ENCODE measurements around the gene INO80B.

Gene INO80B

DNA sequence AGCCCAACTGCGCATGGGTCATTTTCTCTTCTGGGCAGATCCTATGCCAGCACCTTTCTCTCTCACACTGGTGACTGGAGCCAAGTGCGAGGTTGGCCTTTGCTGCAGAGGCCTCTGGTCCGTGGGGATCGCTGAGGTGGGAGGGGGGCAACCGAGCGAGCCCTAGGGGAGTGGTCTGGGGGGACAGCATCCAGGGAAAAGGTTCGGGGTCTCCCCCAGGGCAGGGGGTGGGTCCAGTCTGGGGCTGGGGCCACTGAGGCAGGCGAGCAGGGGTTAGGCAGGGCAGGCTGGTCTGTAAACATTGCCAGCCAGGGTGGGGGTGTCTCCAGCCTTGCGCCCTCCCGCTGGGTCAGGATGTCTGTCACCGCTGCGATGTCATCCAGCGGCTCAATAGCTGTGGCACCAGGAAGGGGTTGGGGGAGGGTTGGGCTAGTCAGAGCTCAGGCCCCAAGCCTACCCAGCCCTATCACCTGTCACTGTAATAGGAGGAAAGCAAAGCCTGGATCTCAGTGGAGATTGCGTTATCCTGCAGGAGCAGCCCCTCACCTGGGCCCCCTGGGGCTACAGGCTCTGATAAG lies 28.6 kb upstream of the INO80B start:
- no peak for DNase-seq

DNA sequence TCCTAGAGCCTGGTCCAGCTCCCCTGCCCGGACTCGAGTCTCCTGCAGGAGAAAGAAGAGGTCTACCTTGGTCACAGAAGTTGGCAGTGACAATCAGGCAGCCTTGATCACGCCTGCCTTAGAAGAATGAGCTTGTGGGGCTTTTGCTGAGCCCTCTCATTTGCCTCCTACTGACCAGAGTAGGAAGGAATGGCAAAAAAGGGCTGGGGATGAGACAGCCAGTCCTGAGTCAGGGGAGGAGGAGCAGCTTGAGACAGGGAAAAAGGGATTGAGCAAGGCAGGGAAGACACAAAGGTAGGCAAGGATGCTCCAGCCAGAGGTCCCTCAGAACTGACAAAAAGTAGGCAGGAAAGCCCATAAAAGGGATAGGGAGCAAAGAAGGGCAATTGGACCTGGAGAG lies 27.3 kb upstream of the INO80B start:
- no peak for DNase-seq

DNA sequence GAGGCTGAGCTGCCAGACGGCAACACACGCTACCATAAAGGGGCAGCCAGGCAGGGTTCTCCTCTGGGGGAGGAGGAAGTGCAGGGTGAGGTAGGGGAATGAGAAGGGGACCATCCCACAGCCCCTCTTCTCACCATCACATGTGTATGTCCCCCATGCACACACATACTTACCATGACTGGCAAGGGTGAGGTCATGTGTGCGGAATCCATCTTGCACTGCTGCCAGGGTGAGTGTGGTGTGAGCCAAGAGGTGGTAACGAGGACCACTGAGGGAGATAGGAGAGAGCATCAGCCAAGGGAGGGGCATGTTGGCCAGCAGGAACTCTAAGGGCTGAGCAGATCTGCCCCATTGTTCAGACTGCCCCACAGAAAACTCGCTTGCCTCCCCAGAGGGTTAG lies 26.2 kb upstream of the INO80B start:
- DNase-seq, result no peak

DNA sequence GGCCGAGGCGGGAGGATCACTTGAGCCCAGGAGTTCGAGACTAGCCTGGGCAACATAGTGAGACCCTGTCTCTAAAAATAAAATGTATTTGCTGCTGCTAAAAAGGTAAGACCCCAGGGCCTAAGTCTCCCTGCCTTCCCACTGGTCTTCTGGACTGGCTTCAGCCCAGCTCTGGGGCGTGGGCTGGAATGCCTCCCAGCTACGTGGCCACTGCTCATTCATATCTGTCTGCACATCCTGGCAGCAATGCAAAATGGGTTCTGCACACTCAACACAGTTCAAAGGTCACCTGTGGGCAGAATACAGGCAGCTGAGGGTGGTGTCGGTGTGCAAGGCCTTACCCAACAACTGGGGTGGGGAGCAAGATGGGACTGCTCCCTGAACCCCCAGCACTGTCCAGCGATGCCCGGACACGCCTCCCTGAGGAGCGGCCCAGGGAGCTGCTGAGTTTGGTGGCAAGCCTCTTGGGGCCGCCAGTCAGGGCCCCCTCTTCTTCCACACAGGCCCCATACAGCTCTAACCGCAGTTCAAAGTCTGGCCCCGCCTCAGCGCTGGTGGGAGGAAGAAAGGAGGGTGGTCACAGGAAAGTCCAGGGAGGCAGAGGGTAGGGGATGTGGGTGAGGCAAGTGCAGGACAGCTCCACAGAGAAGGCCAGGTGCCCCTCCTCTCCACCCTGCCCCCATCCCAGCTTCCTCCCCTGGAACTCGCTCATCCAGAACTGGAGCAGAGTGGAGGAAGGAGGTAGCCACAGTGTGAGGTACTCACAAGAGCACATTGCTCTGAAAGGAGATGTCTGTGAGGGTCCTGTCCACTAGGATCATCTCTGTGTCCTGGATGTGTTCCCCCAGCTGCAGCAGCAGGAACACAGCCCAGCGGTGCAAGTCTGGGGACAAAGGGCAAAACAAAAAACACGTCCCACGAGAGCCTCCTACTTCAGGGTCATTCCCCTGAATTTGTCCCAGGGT lies 25.1 kb upstream of the INO80B start:
- no peak for DNase-seq

DNA sequence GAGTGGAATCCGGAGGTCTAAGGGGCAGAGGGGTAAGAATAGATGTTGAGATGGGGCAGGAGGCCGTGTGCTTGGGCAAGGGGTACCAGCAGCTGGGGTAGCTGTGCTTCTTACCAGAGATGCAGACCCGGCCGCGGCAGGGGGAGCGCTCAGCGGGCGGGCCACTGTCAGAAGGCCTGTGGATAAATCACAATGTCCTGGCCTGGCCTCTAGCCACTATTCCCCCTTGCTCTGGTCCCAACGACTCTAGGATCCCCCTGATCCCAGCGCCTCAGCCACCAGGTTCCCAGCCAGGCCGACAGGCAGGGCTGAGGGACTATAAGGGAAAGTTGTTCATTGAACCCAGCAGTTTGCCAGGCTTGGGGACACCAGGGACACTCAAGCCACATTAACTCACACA lies 24.4 kb upstream of the INO80B start:
- no peak for DNase-seq

DNA sequence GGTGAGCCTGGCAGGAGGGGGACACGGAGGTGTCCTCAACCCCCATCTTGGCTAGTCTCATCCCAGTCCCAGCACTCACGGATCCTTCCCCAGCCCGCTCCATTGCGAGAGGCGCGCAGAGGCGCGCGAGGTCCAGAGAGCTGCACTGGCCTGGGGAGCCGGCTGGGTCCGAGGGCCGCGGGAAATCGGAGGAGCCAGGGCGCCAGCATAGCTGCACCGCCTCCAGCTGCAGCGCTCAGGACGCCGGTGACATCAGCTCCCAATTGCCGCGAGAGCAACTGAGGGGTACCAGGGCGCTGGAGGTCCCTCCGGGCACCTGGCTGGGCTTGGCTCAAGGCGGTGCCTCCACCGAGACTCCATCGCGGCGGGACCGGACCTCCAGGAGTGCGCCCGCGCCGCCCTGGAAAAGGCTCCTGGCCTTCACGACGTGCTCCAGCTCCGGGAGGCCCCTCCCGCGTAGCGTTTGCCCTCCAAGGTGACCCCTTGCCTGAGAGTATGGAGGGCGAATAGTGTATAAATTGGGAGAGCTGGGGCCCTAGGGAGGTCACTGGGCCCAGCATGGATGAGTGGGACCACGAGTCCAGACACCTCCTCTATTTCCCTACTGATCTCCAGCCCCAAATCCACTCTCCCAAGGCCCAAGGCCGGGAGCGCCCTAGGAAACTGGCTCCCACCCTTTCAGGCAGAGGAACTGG lies 18.6 kb upstream of the INO80B start:
- DNase-seq, result no peak

DNA sequence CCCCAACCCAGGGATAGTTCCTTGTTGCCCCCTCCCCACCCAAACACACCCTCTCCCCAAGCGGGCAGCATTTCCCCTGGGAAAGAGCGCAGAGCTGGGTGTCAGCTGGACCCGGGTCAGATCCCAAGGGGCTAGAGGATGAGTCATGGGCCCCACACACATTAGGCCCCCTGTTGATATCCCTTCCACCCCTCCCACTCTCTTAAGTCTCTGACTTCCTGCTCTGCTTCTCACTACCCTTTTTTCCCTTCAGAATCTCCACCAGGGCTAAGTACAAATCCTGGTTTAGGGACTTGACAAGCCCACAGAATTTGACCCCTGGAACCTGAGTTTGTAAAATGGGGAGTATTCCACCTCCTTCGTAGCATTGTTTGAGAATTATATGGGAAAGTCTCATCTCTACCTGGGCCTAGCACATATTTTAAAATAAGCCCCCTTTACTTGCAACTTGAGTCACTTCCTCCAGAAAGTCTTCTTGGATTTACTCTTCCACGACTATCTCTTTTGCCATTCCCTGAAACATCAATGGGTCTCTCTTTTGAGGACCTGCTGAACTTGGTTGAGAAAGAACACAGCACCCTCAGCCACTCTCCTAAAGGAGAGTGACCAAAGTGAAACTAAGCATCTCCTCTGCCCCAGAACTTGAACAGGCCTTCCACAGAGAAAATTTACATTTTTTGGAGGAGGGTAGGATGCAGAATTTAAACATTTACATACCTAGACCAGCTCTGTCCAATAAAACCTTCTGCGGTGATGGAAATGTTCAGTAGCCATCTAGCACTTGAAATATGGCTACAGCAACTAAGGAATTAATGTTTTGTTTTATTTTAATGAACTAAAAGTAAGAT lies 17.8 kb upstream of the INO80B start:
- no peak for DNase-seq

DNA sequence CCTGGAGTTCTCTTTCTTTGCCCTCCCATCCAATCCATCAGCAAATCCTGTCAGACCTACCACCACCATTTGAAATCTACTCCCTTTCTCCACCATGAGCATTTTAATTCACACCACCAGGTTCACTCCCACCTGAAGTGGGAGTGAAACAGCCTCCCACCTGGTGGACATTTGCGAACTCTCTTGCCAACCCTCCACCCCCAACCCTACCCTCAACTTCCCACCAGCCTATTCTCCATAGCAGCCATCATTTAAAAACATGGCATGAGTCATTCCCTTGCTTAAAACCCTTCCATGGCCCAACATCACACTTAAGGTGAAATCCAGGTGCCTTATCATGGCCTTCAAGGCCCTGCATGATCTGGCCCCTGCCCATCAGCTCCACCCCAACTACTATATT lies 16.6 kb upstream of the INO80B start:
- DNase-seq, result no peak

DNA sequence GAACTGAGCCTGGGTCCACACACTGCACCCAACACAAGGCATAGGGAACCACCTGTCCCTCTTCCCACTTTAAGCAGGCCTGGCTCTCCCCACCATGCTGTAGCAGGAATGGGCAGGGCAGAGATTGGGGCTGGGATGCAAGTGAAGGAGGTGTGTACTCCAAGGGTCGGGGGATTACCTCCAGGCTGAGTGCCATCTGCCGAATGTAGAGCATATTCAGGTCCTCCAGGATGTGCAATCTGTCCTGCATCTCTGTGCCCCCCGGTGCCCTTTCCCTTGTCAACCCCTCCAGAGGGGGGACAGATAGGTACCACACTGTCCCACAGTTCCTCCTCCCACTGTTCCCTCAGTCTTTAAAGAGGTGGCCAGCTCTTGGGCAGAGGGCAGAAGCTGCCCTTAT lies 15.5 kb upstream of the INO80B start:
- no peak for DNase-seq

DNA sequence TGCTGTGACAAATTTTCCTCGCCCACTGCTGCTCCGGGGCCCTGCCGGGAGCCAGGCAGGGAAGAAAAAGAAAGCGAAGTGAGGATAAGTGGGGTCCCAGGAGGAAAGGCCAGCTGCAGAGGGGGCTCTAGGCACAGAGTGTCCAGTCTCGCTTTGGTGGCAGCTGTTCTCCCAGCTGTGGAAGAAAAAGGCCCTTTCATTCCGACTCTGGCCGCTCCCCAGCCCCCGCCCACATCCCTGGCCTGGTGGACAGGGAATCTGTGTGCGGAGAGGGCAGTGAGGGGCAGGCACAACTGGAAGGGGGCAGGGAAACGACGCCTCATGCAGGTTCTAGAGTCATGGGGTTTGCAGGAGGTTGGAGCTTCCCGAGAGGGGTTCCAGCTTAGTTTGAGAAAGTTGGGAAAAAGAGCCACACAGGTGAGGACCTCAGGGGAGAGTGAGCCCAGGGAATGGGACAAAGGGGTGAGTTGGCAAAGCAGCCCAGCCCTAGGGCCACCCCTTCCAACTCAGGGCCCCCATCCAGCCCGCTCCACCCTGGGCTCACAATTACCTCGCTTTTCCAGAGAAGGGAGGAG lies 15.0 kb upstream of the INO80B start:
- DNase-seq, result peak; percentile 80

DNA sequence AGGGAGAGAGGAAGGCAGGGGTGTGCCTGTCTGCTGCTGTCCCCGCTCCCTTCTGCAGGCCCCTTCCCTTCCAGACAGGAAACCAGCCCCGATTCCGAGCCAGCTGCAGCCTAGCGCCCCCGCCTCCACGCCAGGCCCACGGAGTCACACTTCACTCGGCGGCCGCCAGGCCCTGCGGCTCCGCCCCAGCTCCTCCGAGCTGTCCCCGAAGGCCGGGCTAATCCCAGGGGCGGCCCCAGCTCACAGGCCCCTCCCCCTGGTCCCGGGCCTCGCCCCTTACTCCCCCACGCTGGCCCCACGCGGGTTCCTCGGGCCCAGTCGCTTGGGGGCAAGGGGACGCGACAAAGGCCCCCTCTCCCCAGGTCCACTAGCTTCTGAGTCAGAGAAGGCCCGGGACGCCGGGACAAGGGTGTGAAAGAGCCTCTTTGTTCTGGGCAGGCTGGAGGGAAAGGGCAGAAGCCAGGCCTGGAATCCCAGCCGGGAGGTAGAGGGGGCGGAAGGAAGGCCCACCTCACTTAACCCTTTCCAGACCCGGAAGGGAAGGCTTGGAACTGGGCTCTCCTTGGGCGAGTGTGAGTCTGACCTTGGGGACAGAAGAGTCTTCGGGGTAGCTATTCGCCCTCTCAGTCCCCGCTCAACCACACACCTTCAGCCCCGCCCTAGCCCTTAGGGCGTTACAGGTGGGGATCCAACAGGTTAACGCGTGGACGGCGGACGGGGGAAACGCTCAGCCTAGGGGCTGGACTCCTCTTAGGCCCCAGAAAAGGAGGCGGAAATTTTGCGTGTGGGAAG lies 14.3 kb upstream of the INO80B start:
- DNase-seq, result peak; percentile 94

DNA sequence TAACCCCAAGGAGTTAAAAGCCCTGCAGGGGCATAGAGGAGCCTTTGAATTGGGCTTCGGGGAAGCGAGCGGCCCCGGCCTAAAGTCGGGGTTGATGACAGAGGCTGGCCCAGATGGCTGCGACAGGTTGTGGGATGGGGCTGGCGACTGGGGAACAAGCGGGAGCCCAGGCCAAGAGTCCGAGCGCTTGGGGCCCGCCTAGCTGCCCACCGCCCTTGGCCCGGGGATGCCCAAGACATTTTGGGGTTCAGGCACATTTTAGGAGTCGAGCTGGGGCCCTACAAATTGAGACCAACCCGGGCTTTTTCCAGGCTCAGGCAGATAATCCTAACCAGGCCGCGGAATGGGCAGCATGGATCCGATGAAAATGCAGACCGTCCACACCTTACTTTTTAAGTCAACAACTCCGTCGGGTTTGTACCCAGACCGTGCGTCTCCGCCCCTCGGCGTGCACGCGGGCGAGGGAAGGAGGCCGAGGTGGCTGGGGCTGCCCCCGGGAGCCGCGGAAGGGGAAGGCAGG lies 13.7 kb upstream of the INO80B start:
- DNase-seq, result peak; percentile 65

DNA sequence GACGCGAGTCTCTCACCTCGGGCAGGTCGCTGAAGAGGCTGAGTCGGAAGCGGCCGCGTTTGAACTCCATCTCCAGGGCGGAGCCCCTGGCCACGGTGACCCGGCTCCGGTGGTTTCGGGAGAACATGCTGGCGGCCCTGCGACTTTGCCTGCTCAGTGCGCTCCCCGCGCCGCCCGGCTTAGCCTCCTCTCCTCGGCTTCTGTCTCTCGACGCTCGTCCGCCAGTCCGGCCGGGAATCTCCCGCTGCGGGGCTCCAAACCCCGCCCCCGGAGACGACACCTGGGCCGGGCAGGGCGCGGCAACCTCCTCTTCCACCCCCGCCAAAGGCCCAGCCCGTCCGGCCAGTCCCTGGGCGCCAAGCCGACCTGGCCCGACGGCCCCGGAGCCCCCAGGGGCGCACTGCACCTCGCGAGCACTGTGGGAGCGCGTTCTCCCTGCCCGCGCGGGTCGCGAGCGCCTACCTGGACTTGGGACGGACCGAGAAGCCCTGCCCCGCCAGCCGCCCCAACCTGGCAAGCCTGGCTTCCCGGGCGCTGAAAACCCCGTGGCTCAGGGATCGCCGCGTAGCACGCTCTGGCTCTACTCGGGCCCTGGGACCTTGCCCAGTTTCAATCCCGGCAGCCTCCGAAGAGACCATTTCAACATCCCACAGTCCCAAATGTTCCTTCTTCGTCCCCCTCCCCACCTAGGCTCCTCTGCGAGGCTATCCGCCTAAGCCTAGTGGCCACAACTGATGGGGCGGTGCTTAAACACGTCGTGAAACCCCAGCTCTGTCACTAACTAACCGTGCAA lies 13.0 kb upstream of the INO80B start, which contains the start of gene RTKN:
Gene RTKN (minus strand): TSS at position 248 of the 793 bp plus-strand sequence. CDS start 121 bp downstream, at position 127.
- peak; percentile 51 for DNase-seq

DNA sequence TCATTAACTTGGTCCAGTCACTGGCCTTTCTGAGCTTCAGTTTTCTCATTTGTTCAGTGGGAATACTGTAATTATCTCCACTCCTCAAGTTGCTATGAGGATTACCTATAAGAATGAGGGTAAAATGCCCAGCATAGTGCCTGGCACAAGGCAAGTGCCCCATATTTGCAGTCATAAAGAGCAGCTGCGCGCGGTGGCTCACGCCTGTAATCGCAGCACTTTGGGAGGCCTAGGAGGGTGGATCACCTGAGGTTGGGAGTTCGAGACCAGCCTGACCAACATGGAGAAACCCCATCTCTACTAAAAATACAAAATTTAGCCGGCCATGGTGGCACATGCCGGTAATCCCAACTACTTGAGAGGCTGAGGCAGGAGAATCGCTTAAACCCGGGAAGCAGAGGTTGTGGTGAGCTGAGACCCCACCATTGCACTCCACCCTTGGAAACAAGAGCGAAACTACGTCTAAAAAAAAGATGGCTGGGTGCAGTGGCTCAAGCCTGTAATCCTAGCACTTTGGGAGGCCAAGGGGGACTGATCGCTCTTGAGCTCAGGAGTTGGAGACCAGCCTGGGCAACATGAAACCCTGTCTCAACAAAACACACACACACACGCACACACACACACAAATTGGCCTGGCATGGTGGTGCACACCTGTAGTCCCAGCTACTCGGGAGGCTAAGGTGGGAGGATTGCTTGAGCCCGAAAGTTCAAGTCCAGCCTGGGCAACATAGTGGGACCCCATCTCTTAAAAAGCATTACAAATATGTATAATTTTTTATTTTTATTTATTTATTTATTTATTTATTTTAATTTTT lies 12.2 kb upstream of the INO80B start:
- peak; percentile 8 for DNase-seq

DNA sequence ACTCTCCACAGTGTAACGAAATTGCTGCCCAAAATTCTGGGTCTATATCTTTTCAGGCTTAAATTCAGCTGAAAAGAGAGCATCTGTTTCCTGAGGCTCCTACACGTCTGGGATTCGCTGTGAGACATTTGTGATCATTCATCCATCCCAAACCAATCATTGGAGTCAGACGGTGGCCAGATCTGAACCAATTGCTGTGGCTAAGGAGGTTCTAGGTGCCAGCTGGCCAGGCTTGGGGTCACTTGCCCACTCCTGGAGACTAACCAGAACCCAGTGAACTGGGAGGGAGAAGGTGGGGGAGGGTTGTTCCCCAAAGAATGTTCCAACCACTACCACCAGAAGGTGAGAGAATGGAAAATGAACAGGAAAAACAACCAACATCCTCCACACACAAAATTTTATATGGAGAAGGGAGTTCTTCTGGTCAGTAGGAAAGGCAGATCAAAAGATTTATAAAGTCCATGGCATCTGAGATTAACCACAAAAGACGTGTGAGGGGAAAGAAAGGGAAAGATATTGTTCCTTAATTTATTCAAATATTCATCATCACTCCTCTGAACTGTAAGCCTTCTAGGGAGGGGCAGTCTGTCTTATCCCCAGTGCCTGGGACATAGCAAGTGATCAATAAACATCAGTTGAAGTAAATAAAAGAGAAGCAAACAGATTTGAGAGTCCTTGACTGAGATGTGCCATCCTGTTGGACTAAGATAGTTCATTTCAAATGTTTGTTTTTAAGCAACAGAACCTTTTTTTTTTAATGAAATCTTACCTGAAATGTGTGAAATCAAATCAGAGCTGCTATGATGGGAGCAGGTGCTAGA lies 10.2 kb upstream of the INO80B start:
- no peak for DNase-seq

DNA sequence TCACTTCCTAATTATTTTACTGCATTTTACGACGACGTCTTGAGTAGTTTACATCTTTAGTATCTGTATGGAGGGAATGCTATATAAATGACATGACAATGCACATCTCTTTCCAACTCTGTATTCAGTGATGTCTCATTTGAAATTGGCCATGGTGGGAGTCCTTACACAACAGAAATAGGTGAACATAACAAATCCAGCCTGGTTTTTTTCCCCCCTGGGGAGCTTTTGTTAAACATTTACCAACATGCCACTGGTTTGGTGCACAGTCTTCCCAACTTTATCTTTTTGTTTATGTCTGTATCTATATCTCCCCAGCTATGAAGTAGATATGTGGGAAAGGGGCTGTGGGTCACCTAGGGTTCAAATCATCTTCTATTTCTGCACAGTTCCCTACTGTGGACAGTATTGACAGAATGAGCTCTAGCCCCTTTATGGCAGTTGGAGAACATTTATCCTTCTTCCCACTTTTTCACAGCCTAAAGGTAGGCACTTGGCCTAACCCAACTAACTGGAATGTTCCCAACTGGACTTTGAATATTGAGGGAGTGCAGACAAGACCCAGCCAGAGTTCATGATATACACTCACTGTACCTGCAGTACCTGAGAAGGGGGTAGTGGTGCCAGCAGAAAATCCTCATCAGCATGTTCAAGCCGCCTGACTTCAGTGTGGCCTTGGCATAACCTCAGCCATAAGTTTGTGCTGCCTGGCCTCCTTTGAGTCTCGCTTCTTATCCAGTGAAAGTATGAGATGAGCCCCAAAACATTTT lies 7.5 kb upstream of the INO80B start:
- DNase-seq, result no peak

DNA sequence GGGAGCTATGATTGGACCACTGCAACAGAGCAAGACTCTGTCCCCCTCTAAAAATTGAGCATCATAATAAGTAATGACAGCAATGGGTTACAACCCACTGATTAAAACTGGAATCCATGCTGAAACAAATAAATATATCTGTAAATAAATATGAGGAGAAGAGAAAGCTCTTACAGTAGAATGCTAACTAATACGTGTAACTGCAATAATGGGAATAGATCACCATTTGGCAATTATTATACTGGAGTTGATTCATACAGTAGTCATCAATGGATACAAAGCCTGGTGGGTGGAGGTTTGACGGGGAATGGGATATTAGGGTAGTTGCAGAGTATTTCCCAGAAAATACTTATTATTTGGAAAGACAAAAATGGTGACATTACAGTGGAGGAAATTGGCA lies 6.1 kb upstream of the INO80B start:
- DNase-seq, result no peak

All from eye (tissue), 1 donor.